PFSK-1 (cell line): ENCODE measurements around the gene VGLL1.

ENCODE experiments used
- FOXP2 ChIP-seq: optimal IDR thresholded peaks from 2 replicates; pipeline ENCODE3; 2011; ENCODE audit warnings: borderline replicate concordance, control low read depth, inconsistent platforms; ENCODE audit not compliant: insufficient read depth; ENCODE audit errors: extremely low read length, extremely low read depth
- POLR2AphosphoS5 ChIP-seq: IDR thresholded peaks from 2 replicates; pipeline ENCODE4 v1.6.1; 2012; ENCODE audit warnings: low read depth, mild to moderate bottlenecking, control low read depth, low read length, moderate library complexity
- SIN3A ChIP-seq: IDR thresholded peaks from 2 replicates; pipeline ENCODE4 v1.6.1; 2012; ENCODE audit warnings: mild to moderate bottlenecking, low read length, moderate library complexity, borderline replicate concordance; ENCODE audit not compliant: insufficient read depth
- TAF1 ChIP-seq: IDR thresholded peaks from 2 replicates; pipeline ENCODE4 v1.6.1; 2012; ENCODE audit warnings: low read length, control low read depth, borderline replicate concordance; ENCODE audit not compliant: insufficient read depth
- TF ChIP-seq, protein P1 (sequence below), 2 experiments: IDR thresholded peaks; 2 replicates each; pipeline versions ENCODE4 v1.6.1 to v1.8.0; 2011 to 2012; ENCODE audit warnings: low read depth in 2 of 2, low read length in 2 of 2, control low read depth in 1 of 2, inconsistent platforms in 1 of 2, mild to moderate bottlenecking in 1 of 2, moderate library complexity in 1 of 2; ENCODE audit not compliant: insufficient read depth in 1 of 2

The VGLL1 gene

GRCh38 chrX:136580316-136580715 lies 48.3 kb downstream of the VGLL1 start:
- no peak for TF ChIP-seq SIN3A
- TF ChIP-seq TAF1 = no peak
- TF ChIP-seq POLR2AphosphoS5 = no peak
- TF ChIP-seq FOXP2 = no peak
- TF ChIP-seq, protein P1, sequence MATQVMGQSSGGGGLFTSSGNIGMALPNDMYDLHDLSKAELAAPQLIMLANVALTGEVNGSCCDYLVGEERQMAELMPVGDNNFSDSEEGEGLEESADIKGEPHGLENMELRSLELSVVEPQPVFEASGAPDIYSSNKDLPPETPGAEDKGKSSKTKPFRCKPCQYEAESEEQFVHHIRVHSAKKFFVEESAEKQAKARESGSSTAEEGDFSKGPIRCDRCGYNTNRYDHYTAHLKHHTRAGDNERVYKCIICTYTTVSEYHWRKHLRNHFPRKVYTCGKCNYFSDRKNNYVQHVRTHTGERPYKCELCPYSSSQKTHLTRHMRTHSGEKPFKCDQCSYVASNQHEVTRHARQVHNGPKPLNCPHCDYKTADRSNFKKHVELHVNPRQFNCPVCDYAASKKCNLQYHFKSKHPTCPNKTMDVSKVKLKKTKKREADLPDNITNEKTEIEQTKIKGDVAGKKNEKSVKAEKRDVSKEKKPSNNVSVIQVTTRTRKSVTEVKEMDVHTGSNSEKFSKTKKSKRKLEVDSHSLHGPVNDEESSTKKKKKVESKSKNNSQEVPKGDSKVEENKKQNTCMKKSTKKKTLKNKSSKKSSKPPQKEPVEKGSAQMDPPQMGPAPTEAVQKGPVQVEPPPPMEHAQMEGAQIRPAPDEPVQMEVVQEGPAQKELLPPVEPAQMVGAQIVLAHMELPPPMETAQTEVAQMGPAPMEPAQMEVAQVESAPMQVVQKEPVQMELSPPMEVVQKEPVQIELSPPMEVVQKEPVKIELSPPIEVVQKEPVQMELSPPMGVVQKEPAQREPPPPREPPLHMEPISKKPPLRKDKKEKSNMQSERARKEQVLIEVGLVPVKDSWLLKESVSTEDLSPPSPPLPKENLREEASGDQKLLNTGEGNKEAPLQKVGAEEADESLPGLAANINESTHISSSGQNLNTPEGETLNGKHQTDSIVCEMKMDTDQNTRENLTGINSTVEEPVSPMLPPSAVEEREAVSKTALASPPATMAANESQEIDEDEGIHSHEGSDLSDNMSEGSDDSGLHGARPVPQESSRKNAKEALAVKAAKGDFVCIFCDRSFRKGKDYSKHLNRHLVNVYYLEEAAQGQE (IDR thresholded peaks at IDR 0.05; ENCODE audit: insufficient read depth in 1 of 2, low read depth in 2 of 2, low read length in 2 of 2) = no peak

- TF ChIP-seq SIN3A (no peak), POLR2AphosphoS5 (no peak), FOXP2 (no peak), TAF1 (no peak)
- TF ChIP-seq, protein P1 (IDR thresholded peaks at IDR 0.05; ENCODE audit: insufficient read depth in 1 of 2, low read depth in 2 of 2, low read length in 2 of 2) = no peak
Measured at GRCh38 chrX:136582624-136583023, 50.6 kb downstream of the VGLL1 start.

GRCh38 chrX:136584545-136584944 lies 52.5 kb downstream of the VGLL1 start:
- TF ChIP-seq POLR2AphosphoS5 (no peak), SIN3A (no peak), TAF1 (no peak), FOXP2 (no peak)
- TF ChIP-seq, protein P1 (IDR thresholded peaks at IDR 0.05; ENCODE audit: insufficient read depth in 1 of 2, low read depth in 2 of 2, low read length in 2 of 2) = no peak

GRCh38 chrX:136585262-136585661 lies 53.2 kb downstream of the VGLL1 start:
- TF ChIP-seq TAF1 (no peak), FOXP2 (no peak)
- TF ChIP-seq, protein P1 (IDR thresholded peaks at IDR 0.05; ENCODE audit: insufficient read depth in 1 of 2, low read depth in 2 of 2, low read length in 2 of 2) = no peak

- no peak for TF ChIP-seq FOXP2
- TF ChIP-seq, protein P1 (IDR thresholded peaks at IDR 0.05; ENCODE audit: insufficient read depth in 1 of 2, low read depth in 2 of 2, low read length in 2 of 2) = no peak
- no peak for TF ChIP-seq POLR2AphosphoS5
Measured at GRCh38 chrX:136585960-136586359, 53.9 kb downstream of the VGLL1 start.
